HTR-8/SVneo (cell line): ENCODE measurements around the gene RBM18.
A peak's percentile ranks its signal among the peaks of the same experiment; 100 is the strongest.

Experiments
- DNase-seq: peaks from one replicate; pipeline ENCODE4 v3.0.0; 2011; ENCODE audit warnings: low spot score, mixed read lengths; ENCODE audit not compliant: insufficient read length
- FAIRE-seq: peaks from 2 replicates; lab custom pipeline; 2011; peaks lifted over from hg19 to GRCh38; lab: Jason Lieb, UNC

RBM18 gene

GRCh38 chr9:122261469-122261881, 3.2 kb downstream of the RBM18 start:
- DNase-seq (no peak), FAIRE-seq (no peak)

GRCh38 chr9:122258886-122259415, 5.7 kb downstream of the RBM18 start:
- FAIRE-seq (no peak), DNase-seq (no peak)

- DNase-seq (no peak), FAIRE-seq (no peak)
Observed at GRCh38 chr9:122256206-122256605, 8.4 kb downstream of the RBM18 start.

GRCh38 chr9:122254761-122255160, 9.9 kb downstream of the RBM18 start:
- no peak for DNase-seq

GRCh38 chr9:122252796-122253195, 11.8 kb downstream of the RBM18 start:
- no peak for DNase-seq
- no peak for FAIRE-seq

More at GRCh38 chr9:122254761-122255160, 9.9 kb downstream of the RBM18 start:
- FAIRE-seq: no peak

- FAIRE-seq: no peak
Observed at GRCh38 chr9:122251351-122251750, 13.3 kb downstream of the RBM18 start.

GRCh38 chr9:122248448-122248865, 16.2 kb downstream of the RBM18 start:
- no peak for DNase-seq

More at GRCh38 chr9:122251351-122251750, 13.3 kb downstream of the RBM18 start:
- no peak for DNase-seq

GRCh38 chr9:122246666-122247065, 18.0 kb downstream of the RBM18 start:
- FAIRE-seq: no peak
- no peak for DNase-seq

More at GRCh38 chr9:122248448-122248865, 16.2 kb downstream of the RBM18 start:
- no peak for FAIRE-seq

- FAIRE-seq (no peak), DNase-seq (no peak)
Observed at GRCh38 chr9:122244349-122244748, 20.3 kb downstream of the RBM18 start.

- DNase-seq: no peak
- no peak for FAIRE-seq
Observed at GRCh38 chr9:122239722-122240121, 24.9 kb downstream of the RBM18 start.

- FAIRE-seq (no peak), DNase-seq (no peak)
Observed at GRCh38 chr9:122236681-122237080, 28.0 kb downstream of the RBM18 start.

- DNase-seq (no peak), FAIRE-seq (no peak)
Observed at GRCh38 chr9:122234022-122234748, 30.5 kb downstream of the RBM18 start.

- DNase-seq (no peak), FAIRE-seq (no peak)
Observed at GRCh38 chr9:122232796-122233306, 31.8 kb downstream of the RBM18 start.

GRCh38 chr9:122229485-122229837, 35.2 kb downstream of the RBM18 start:
- DNase-seq (no peak), FAIRE-seq (no peak)

GRCh38 chr9:122228568-122229484, 35.8 kb downstream of the RBM18 start, which contains the start of gene LHX6:
TSS of gene LHX6 (minus strand) at chr9:122228957. CDS start at chr9:122228740, 217 bp downstream.
- FAIRE-seq (peak; percentile 42), DNase-seq (no peak)

GRCh38 chr9:122228191-122228567, 36.5 kb downstream of the RBM18 start:
- DNase-seq (no peak), FAIRE-seq (no peak)

- no peak for DNase-seq
- no peak for FAIRE-seq
Observed at GRCh38 chr9:122227575-122227900, 37.1 kb downstream of the RBM18 start.

- no peak for FAIRE-seq
- no peak for DNase-seq
Observed at GRCh38 chr9:122226758-122227574, 37.7 kb downstream of the RBM18 start.

- DNase-seq (no peak), FAIRE-seq (no peak)
Observed at GRCh38 chr9:122226142-122226757, 38.4 kb downstream of the RBM18 start.
